HL-60/S4 (cell line): Measurements from ENCODE around the gene PRSS48.
"Not testable (repeated sequence)": the region's sequence is repeated elsewhere in the genome, so short reads cannot be mapped to it uniquely, and the experiment has no call there.

ENCODE experiments used
- in situ Hi-C: fragments of 300-500 bp; cut with MboI; formaldehyde crosslinking; loops from 2 replicates; pipeline ENCODE4 v1.14.3; 2022; ENCODE audit warnings: low sequenced_read_pairs

The PRSS48 gene

GRCh38 chr4:151316645-151317044 is 39.7 kb downstream of the PRSS48 start:
- in situ Hi-C loops, result no loop called here

DNA sequence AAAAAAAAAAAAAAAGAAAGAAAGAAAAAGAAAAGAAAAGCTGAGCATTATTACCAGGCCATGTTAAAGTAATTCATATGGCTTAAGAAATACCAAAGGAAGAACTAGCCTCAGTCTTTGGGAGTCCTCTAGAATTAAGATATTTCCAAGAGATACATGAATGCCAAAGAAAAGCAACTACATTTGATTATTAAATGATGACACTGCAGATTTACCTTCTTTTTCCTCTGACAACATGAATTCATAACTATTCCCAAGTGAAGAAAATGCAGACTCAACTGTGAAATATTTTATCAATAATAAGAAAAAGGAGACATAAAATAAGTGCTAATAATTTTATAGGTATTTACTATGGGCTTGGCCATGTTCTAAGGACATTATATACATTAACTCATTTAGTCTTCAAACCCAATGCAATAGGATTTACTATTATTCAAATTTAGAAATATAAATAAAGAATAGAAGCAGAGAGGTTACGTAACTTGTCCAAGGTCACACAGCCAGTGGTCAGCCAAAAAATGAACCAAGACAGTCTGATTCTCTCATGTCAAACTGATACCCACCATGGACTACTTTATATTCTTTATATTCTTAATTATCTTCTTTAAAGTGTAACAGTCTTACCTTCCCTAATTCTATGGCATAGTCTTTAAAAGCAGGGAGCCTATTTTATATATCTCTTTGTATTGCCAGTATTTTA is 41.5 kb downstream of the PRSS48 start:
- in situ Hi-C loops, result no loop called here

- in situ Hi-C loops, result no loop called here
Observed at GRCh38 chr4:151319490-151319889, 42.5 kb downstream of the PRSS48 start.

GRCh38 chr4:151321586-151321985 is 44.6 kb downstream of the PRSS48 start:
- in situ Hi-C loops, result no loop called here

GRCh38 chr4:151322161-151322560 is 45.2 kb downstream of the PRSS48 start:
- in situ Hi-C loops, result not testable (repeated sequence)

DNA sequence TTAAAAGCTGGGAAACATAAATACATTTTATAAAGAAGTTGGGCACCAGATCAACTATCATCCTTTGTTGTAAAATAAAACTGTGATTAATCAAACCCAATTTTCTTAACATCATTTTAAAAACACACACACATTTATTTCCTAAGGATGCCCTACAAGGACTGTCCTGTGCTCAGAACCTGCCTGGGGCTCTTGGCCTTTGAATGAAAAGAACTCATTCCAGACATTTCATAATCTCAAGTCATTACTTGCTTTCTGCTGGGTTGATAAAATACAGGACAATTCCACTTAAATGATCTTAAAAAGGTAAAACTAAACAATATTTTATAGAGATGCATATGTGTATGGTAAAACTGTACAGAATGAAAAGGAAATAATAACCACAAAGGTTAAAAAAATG is 45.6 kb downstream of the PRSS48 start:
- in situ Hi-C loops, result no loop called here

DNA sequence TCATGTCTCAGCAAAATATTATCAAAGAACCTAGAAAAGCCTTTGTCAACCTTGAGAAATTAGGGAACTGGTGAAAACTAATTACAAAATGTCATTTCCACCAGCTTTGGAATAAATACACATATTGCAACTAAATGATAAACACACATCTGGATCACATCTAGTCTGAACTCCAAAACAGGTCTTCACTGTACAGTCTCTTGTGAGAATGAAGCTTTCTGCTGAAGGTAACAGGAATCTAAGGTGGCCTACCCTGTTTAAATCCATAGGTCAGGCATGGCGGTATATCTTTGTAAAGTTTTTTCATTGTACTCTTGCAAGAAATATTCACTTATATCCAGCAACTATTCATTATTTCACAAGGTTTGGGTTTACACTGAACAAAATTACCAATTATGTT is 46.7 kb downstream of the PRSS48 start:
- in situ Hi-C loops, result no loop called here

- in situ Hi-C loops, result no loop called here
Observed at GRCh38 chr4:151324124-151324751, 47.3 kb downstream of the PRSS48 start.

GRCh38 chr4:151324752-151325110 is 47.8 kb downstream of the PRSS48 start:
- in situ Hi-C loops, result no loop called here

GRCh38 chr4:151325111-151325948 is 48.4 kb downstream of the PRSS48 start, which contains the start of gene SH3D19:
SH3D19 (minus strand) TSS chr4:151325605; CDS start chr4:151325352, 253 bp downstream.
- in situ Hi-C loops, result no loop called here

DNA sequence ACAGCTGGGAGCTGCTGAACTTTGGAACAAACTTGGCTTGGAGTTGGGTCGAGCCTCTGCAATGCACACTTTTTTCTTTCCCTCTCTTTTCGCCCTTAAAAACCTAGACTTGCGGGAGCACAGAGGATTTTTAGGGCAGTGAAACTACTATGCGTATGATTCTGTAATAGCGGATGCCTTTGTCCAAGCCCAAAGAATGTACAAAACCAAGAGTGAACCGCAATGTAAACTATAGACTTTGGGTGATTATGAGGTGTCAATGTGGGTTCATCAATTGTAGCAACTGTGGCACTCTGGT is 48.9 kb downstream of the PRSS48 start:
- in situ Hi-C loops, result no loop called here

DNA sequence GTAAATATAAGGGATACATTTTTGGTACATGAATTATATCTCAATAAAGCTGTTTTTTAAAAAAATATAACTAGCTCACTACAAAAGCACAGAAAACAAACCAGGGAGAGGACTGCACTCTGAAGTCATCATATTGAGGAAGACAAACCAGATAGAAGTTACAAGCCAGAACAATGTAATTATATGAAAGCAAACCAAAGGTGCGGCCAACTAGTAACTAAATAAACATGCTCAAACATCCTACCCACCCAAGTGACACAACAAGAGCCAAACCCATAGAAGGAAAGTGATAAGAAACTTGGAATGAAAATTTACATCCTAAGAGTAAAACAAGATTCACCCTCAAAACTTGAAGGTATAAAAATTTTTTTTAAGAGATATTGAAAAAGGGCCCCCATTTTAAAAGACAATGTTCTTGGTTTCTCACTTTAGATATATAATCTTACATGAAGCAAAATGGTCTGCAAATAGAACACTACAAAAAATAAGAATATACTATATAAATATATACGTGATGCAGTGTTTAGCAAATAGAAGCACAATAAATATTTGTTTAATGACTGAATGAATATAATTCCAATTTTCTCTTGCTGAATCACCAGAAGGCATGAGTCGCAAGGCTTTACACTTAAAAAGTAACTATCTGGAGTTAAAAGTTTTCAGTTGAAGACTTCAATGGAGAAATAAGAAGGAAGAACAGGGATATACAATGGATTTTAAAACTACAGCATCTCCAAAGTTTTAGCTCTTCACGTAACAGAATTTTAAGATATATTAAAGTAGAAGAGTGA is 52.5 kb downstream of the PRSS48 start:
- in situ Hi-C loops, result no loop called here

DNA sequence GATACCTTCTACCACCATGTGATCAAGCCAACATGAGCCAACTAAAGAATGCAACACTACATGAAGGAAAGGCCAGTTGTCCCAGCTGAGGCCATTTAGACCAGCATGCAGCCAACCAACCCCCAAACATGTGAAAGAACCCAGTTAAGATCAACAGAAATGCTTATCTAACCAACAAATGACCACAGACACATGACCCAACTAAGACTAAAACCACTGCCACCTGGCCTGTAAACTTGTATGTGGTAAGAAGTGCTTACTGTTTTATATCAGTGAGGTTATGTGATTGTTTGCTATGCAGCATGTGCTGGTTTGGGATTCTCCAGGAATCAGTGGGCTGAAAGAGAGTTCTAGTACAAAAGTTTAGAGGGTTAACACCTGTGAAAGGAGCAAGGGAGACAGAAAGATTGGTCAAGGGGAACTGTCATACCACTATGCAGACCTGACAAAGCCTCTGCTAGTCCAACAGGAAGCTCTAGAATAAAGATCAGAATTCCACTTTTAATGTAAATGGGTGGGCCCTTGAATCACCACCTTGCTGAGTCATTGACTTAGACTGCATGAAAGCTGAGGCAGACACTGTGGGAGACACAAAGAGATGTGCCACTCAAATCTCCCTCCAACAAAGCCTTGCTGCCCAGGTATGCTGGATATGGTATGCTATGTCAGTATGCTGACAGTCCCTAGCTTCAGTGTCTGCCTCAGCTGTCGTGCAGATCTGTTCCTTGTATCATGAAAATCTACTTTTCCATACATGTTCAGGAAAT is 54.5 kb downstream of the PRSS48 start:
- in situ Hi-C loops, result no loop called here

DNA sequence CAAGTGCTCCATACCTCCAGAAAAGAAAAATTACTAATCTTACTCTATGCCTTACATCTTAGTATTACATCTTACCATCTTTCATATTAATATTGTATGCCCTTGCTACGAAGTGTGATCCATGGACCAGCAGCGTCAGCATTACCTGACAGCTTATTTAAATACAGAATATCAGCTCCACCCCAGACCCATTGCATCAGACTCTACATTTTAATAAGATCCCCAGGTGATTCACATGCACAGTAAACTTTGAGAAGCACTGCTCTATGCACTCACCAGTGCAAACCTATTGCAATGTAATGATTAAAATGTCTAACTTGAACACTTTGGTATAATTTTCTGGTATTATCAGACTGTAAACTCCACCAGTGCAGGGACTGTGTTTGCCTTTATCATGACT is 62.5 kb downstream of the PRSS48 start:
- in situ Hi-C loops, result no loop called here

- in situ Hi-C loops, result no loop called here
Observed at GRCh38 chr4:151340751-151341385, 63.9 kb downstream of the PRSS48 start.
